EL (cell line): ENCODE data around the gene TPSG1.
"Not testable (repeated sequence)": the region's sequence is repeated elsewhere in the genome, so short reads cannot be mapped to it uniquely, and the experiment has no call there.

Experiments used
- DNase-seq: peaks from one replicate; pipeline ENCODE4 v3.0.0-alpha.2; 2016

The TPSG1 gene

GRCh38 chr16:1213796-1214372 is 11.2 kb downstream of the TPSG1 start:
- no peak for DNase-seq

GRCh38 chr16:1213231-1213630 is 11.8 kb downstream of the TPSG1 start:
- no peak for DNase-seq

GRCh38 chr16:1212616-1213194 is 12.4 kb downstream of the TPSG1 start:
- no peak for DNase-seq

GRCh38 chr16:1211451-1212268 is 13.4 kb downstream of the TPSG1 start:
- no peak for DNase-seq

GRCh38 chr16:1210461-1210860 is 14.6 kb downstream of the TPSG1 start:
- no peak for DNase-seq

- DNase-seq: no peak
These were observed 16.0 kb downstream of the TPSG1 start for GRCh38 chr16:1209081-1209480.

- DNase-seq: no peak
These were observed 16.7 kb downstream of the TPSG1 start for GRCh38 chr16:1208239-1208830.

- DNase-seq: no peak
These were observed 18.3 kb downstream of the TPSG1 start for GRCh38 chr16:1206786-1207185.

GRCh38 chr16:1206326-1206725 is 18.7 kb downstream of the TPSG1 start:
- no peak for DNase-seq

- no peak for DNase-seq
These were observed 20.1 kb downstream of the TPSG1 start for GRCh38 chr16:1204933-1205332.

- DNase-seq: no peak
These were observed 22.8 kb downstream of the TPSG1 start for GRCh38 chr16:1202274-1202673.

GRCh38 chr16:1201444-1201843 is 23.6 kb downstream of the TPSG1 start:
- DNase-seq: no peak

GRCh38 chr16:1200014-1200627 is 24.9 kb downstream of the TPSG1 start:
- no peak for DNase-seq

- DNase-seq: no peak
These were observed 25.6 kb downstream of the TPSG1 start for GRCh38 chr16:1199347-1200013.

GRCh38 chr16:1198671-1199346 is 26.3 kb downstream of the TPSG1 start:
- not testable (repeated sequence) for DNase-seq

GRCh38 chr16:1198194-1198593 is 26.9 kb downstream of the TPSG1 start:
- DNase-seq: no peak

GRCh38 chr16:1197237-1197866 is 27.7 kb downstream of the TPSG1 start:
- no peak for DNase-seq

GRCh38 chr16:1196494-1196893 is 28.6 kb downstream of the TPSG1 start:
- DNase-seq: no peak

- no peak for DNase-seq
These were observed 29.7 kb downstream of the TPSG1 start for GRCh38 chr16:1195393-1195666.

GRCh38 chr16:1194665-1195392 is 30.2 kb downstream of the TPSG1 start:
- no peak for DNase-seq
